ENCODE measurements around the gene MYLK4.

Gene MYLK4

GRCh38 chr6:2725999-2726567 lies 24.6 kb downstream of the MYLK4 start:
- Histone ChIP-seq H3K4me2 (ENCODE audit: low read length, poor library complexity, severe bottlenecking) (no peak overlapping the region), H2AFZ (ENCODE audit: low read depth, low read length) (no peak overlapping the region), H2AK5ac (ENCODE audit: low read length, severe bottlenecking) (no peak overlapping the region), H2BK12ac (ENCODE audit: low read length in 2 of 2) (no peak overlapping the region), H3K9me3 (ENCODE audit: control insufficient read depth, low read length) (no peaks in the 10 kb centered on the region), H3K4me1 (ENCODE audit: control insufficient read depth, insufficient read depth, low read depth, low read length) (no peaks in the 10 kb centered on the region), H3K4me3 (ENCODE audit: insufficient read depth in 1 of 2, low read depth in 1 of 2, low read length in 2 of 2) (no peak overlapping the region), H4K8ac (ENCODE audit: low read length) (no peak overlapping the region), H2BK120ac (ENCODE audit: low read depth, low read length) (no peak overlapping the region), H3K23ac (ENCODE audit: low read length in 2 of 2) (no peak overlapping the region), H3K18ac (ENCODE audit: low read depth in 1 of 2, low read length in 2 of 2) (peak overlapping the region in 1 of 2 experiments; percentile 21), H2BK15ac (ENCODE audit: low read depth, poor library complexity, severe bottlenecking) (no peak overlapping the region), H3K4ac (ENCODE audit: low read depth in 1 of 2, low read length in 2 of 2) (peak overlapping the region in 1 of 2 experiments; percentile 21), H3K9ac (ENCODE audit: low read length) (peak overlapping the region; percentile 32), H3K14ac (ENCODE audit: low read length in 2 of 2) (no peak overlapping the region), H3K27me3 (ENCODE audit: control insufficient read depth in 1 of 2, insufficient read depth in 1 of 2, low read length in 2 of 2) (no peaks in the 10 kb centered on the region), H4K91ac (ENCODE audit: low read length) (no peak overlapping the region), H3K36me3 (ENCODE audit: control insufficient read depth in 1 of 2, insufficient read depth in 2 of 2, low read depth in 1 of 2, low read length in 2 of 2) (no peaks in the 10 kb centered on the region), H3K79me1 (replicated peaks; ENCODE audit: low read length, poor library complexity, severe bottlenecking) (no peaks in the 10 kb centered on the region), H2BK5ac (ENCODE audit: low read depth, low read length, poor library complexity, severe bottlenecking) (no peak overlapping the region), H3K27ac (ENCODE audit: low read length, poor library complexity, severe bottlenecking) (no peak overlapping the region)
- WGBS: 24% methylated on average over 7 of the region's 8 CpGs
- peak; percentile 55 for DNase-seq

GRCh38 chr6:2725364-2725988 lies 25.2 kb downstream of the MYLK4 start:
- 82% methylated on average over 8 of the region's 8 CpGs for WGBS
- no peak overlapping the region for H2BK120ac ChIP-seq (ENCODE audit: low read depth, low read length)
- no peak overlapping the region for H2BK12ac ChIP-seq (ENCODE audit: low read length in 2 of 2)

DNA sequence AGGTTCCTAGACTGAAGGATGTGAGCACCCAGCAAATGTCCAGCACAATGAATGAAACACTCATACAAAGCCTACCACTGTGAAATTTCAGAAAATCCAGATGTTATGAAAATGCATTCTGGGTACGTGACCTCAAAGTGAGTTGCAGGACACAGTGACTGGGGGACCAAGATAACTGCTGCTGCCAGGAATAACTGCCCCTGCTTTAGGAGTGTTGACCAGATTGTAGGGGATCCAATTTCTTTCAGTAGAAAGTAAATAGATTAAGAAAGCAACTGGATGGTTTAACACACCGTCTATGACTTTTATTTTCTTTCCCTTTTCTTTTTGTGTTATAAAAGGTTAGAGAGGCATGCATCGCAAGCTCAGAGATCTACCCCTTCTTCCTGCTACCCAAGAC lies 29.5 kb downstream of the MYLK4 start:
- DNase-seq: no peak
- H2BK12ac ChIP-seq (ENCODE audit: low read length in 2 of 2): no peak overlapping the region

More at GRCh38 chr6:2725364-2725988, 25.2 kb downstream of the MYLK4 start:
- Histone ChIP-seq H3K79me1 (replicated peaks; ENCODE audit: low read length, poor library complexity, severe bottlenecking) (no peaks in the 10 kb centered on the region), H2AFZ (ENCODE audit: low read depth, low read length) (no peak overlapping the region), H2BK15ac (ENCODE audit: low read depth, poor library complexity, severe bottlenecking) (no peak overlapping the region), H3K18ac (ENCODE audit: low read depth in 1 of 2, low read length in 2 of 2) (no peak overlapping the region), H2AK5ac (ENCODE audit: low read length, severe bottlenecking) (no peak overlapping the region), H3K36me3 (ENCODE audit: control insufficient read depth in 1 of 2, insufficient read depth in 2 of 2, low read depth in 1 of 2, low read length in 2 of 2) (no peaks in the 10 kb centered on the region), H3K9ac (ENCODE audit: low read length) (no peak overlapping the region), H2BK5ac (ENCODE audit: low read depth, low read length, poor library complexity, severe bottlenecking) (no peak overlapping the region), H3K9me3 (ENCODE audit: control insufficient read depth, low read length) (no peaks in the 10 kb centered on the region), H3K27me3 (ENCODE audit: control insufficient read depth in 1 of 2, insufficient read depth in 1 of 2, low read length in 2 of 2) (no peaks in the 10 kb centered on the region), H3K27ac (ENCODE audit: low read length, poor library complexity, severe bottlenecking) (no peak overlapping the region), H3K14ac (ENCODE audit: low read length in 2 of 2) (no peak overlapping the region), H3K4ac (ENCODE audit: low read depth in 1 of 2, low read length in 2 of 2) (peak overlapping the region in 1 of 2 experiments; percentile 21), H4K91ac (ENCODE audit: low read length) (no peak overlapping the region), H3K4me2 (ENCODE audit: low read length, poor library complexity, severe bottlenecking) (no peak overlapping the region), H3K23ac (ENCODE audit: low read length in 2 of 2) (no peak overlapping the region), H3K4me3 (ENCODE audit: insufficient read depth in 1 of 2, low read depth in 1 of 2, low read length in 2 of 2) (no peak overlapping the region), H3K4me1 (ENCODE audit: control insufficient read depth, insufficient read depth, low read depth, low read length) (no peaks in the 10 kb centered on the region), H4K8ac (ENCODE audit: low read length) (no peak overlapping the region)
- DNase-seq: no peak

DNA sequence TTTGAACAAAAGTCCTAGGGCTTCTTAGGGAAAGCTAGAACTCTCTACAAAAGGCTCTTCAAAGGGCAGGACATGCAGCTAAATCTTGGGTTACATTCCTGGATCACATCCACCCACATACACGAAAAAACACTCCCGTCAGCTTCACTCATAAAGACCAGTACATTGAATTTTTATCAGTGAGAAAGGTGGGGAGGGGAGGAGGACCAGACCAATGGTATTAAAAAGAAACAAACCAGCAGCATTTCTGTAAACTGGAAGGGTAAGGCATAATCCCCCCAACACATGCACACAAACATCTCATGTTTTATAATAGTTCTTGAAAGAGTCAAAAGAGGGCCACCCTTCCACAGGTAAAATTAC lies 31.6 kb downstream of the MYLK4 start:
- H3K4ac ChIP-seq (ENCODE audit: low read depth in 1 of 2, low read length in 2 of 2): no peak overlapping the region
- no peaks in the 10 kb centered on the region for H3K79me1 ChIP-seq (replicated peaks; ENCODE audit: low read length, poor library complexity, severe bottlenecking)
- no peak overlapping the region for H2BK120ac ChIP-seq (ENCODE audit: low read depth, low read length)
- H4K91ac ChIP-seq (ENCODE audit: low read length): no peak overlapping the region
- no peak overlapping the region for H3K4me2 ChIP-seq (ENCODE audit: low read length, poor library complexity, severe bottlenecking)
- no peak overlapping the region for H3K4me3 ChIP-seq (ENCODE audit: insufficient read depth in 1 of 2, low read depth in 1 of 2, low read length in 2 of 2)
- WGBS: no CpG with 5 or more reads among the region's 2 CpGs
- no peak overlapping the region for H2BK12ac ChIP-seq (ENCODE audit: low read length in 2 of 2)
- no peak overlapping the region for H2BK15ac ChIP-seq (ENCODE audit: low read depth, poor library complexity, severe bottlenecking)
- H3K9ac ChIP-seq (ENCODE audit: low read length): no peak overlapping the region
- H2AFZ ChIP-seq (ENCODE audit: low read depth, low read length): no peak overlapping the region
- no peak overlapping the region for H3K14ac ChIP-seq (ENCODE audit: low read length in 2 of 2)
- no peak for DNase-seq
- no peak overlapping the region for H3K27ac ChIP-seq (ENCODE audit: low read length, poor library complexity, severe bottlenecking)
- H3K36me3 ChIP-seq (ENCODE audit: control insufficient read depth in 1 of 2, insufficient read depth in 2 of 2, low read depth in 1 of 2, low read length in 2 of 2): no peaks in the 10 kb centered on the region
- H3K27me3 ChIP-seq (ENCODE audit: control insufficient read depth in 1 of 2, insufficient read depth in 1 of 2, low read length in 2 of 2): no peaks in the 10 kb centered on the region
- no peak overlapping the region for H2AK5ac ChIP-seq (ENCODE audit: low read length, severe bottlenecking)
- H3K18ac ChIP-seq (ENCODE audit: low read depth in 1 of 2, low read length in 2 of 2): no peak overlapping the region
- no peak overlapping the region for H4K8ac ChIP-seq (ENCODE audit: low read length)
- no peak overlapping the region for H3K23ac ChIP-seq (ENCODE audit: low read length in 2 of 2)
- H3K4me1 ChIP-seq (ENCODE audit: control insufficient read depth, insufficient read depth, low read depth, low read length): peaks cover under 1% of the 10 kb centered on the region
- H3K9me3 ChIP-seq (ENCODE audit: control insufficient read depth, low read length): no peaks in the 10 kb centered on the region
- no peak overlapping the region for H2BK5ac ChIP-seq (ENCODE audit: low read depth, low read length, poor library complexity, severe bottlenecking)

More for the DNA sequence above, 29.5 kb downstream of the MYLK4 start:
- Histone ChIP-seq H3K4me3 (ENCODE audit: insufficient read depth in 1 of 2, low read depth in 1 of 2, low read length in 2 of 2) (no peak overlapping the region), H3K9ac (ENCODE audit: low read length) (no peak overlapping the region), H2BK5ac (ENCODE audit: low read depth, low read length, poor library complexity, severe bottlenecking) (no peak overlapping the region), H2AK5ac (ENCODE audit: low read length, severe bottlenecking) (no peak overlapping the region), H3K23ac (ENCODE audit: low read length in 2 of 2) (no peak overlapping the region), H3K36me3 (ENCODE audit: control insufficient read depth in 1 of 2, insufficient read depth in 2 of 2, low read depth in 1 of 2, low read length in 2 of 2) (no peaks in the 10 kb centered on the region), H3K79me1 (replicated peaks; ENCODE audit: low read length, poor library complexity, severe bottlenecking) (no peaks in the 10 kb centered on the region), H4K91ac (ENCODE audit: low read length) (no peak overlapping the region), H2AFZ (ENCODE audit: low read depth, low read length) (no peak overlapping the region), H4K8ac (ENCODE audit: low read length) (no peak overlapping the region), H2BK120ac (ENCODE audit: low read depth, low read length) (no peak overlapping the region), H3K14ac (ENCODE audit: low read length in 2 of 2) (no peak overlapping the region), H3K4ac (ENCODE audit: low read depth in 1 of 2, low read length in 2 of 2) (no peak overlapping the region), H3K4me1 (ENCODE audit: control insufficient read depth, insufficient read depth, low read depth, low read length) (no peaks in the 10 kb centered on the region), H3K18ac (ENCODE audit: low read depth in 1 of 2, low read length in 2 of 2) (no peak overlapping the region), H2BK15ac (ENCODE audit: low read depth, poor library complexity, severe bottlenecking) (no peak overlapping the region), H3K27me3 (ENCODE audit: control insufficient read depth in 1 of 2, insufficient read depth in 1 of 2, low read length in 2 of 2) (no peaks in the 10 kb centered on the region), H3K9me3 (ENCODE audit: control insufficient read depth, low read length) (no peaks in the 10 kb centered on the region), H3K4me2 (ENCODE audit: low read length, poor library complexity, severe bottlenecking) (no peak overlapping the region), H3K27ac (ENCODE audit: low read length, poor library complexity, severe bottlenecking) (no peak overlapping the region)
- WGBS: 98% methylated on average over 3 of the region's 3 CpGs
